GM21515 (cell line): ENCODE results near the gene SETMAR.
"Not testable (repeated sequence)": the region's sequence is repeated elsewhere in the genome, so short reads cannot be mapped to it uniquely, and the experiment has no call there.

ENCODE experiments used
- ATAC-seq: cut with Tn5 transposase; IDR thresholded peaks from one replicate; pipeline ENCODE4 v1.9.1; 2021; ENCODE audit not compliant: unreplicated experiment

SETMAR gene

GRCh38 chr3:4303187-4304123 lies at the start of gene SETMAR:
TSS of gene SETMAR (plus strand) at chr3:4303369. CDS start at chr3:4303371, 2 bp downstream.
- ATAC-seq = peak; percentile 98

- no peak for ATAC-seq
These were observed 41.8 kb upstream of the SETMAR start for GRCh38 chr3:4261406-4261805.

GRCh38 chr3:4264040-4264439 lies 39.1 kb upstream of the SETMAR start:
- ATAC-seq = no peak

GRCh38 chr3:4270720-4271119 lies 32.4 kb upstream of the SETMAR start:
- ATAC-seq = peak; percentile 88

- ATAC-seq = no peak
These were observed 31.3 kb upstream of the SETMAR start for GRCh38 chr3:4271834-4272233.

GRCh38 chr3:4279516-4280105 lies 23.6 kb upstream of the SETMAR start:
- ATAC-seq = no peak

- ATAC-seq = no peak
These were observed 21.2 kb upstream of the SETMAR start for GRCh38 chr3:4281991-4282390.

- ATAC-seq = no peak
These were observed 18.3 kb upstream of the SETMAR start for GRCh38 chr3:4284865-4285264.

GRCh38 chr3:4289044-4289443 lies 14.1 kb upstream of the SETMAR start:
- ATAC-seq = no peak

GRCh38 chr3:4290272-4290893 lies 12.8 kb upstream of the SETMAR start:
- peak; percentile 70 for ATAC-seq

GRCh38 chr3:4292301-4292700 lies 10.9 kb upstream of the SETMAR start:
- no peak for ATAC-seq

- ATAC-seq = no peak
These were observed 8.4 kb upstream of the SETMAR start for GRCh38 chr3:4294616-4295327.

- ATAC-seq = not testable (repeated sequence)
These were observed 6.7 kb upstream of the SETMAR start for GRCh38 chr3:4296454-4296853.

- no peak for ATAC-seq
These were observed 5.7 kb upstream of the SETMAR start for GRCh38 chr3:4297486-4297885.

GRCh38 chr3:4302747-4303146 lies 422 bp upstream of the SETMAR start:
- peak; percentile 1 for ATAC-seq

GRCh38 chr3:4305210-4305609 lies 2.0 kb downstream of the SETMAR start:
- not testable (repeated sequence) for ATAC-seq

GRCh38 chr3:4306091-4306490 lies 2.9 kb downstream of the SETMAR start:
- no peak for ATAC-seq

GRCh38 chr3:4306860-4307259 lies 3.7 kb downstream of the SETMAR start:
- ATAC-seq = no peak

GRCh38 chr3:4309491-4310128 lies 6.4 kb downstream of the SETMAR start:
- no peak for ATAC-seq

GRCh38 chr3:4310971-4311370 lies 7.8 kb downstream of the SETMAR start:
- ATAC-seq = no peak

GRCh38 chr3:4311496-4311895 lies 8.3 kb downstream of the SETMAR start:
- ATAC-seq = no peak
